BLaER1 (cell line): ENCODE results near the gene RASGRF1.

ENCODE experiments used
- H3K27ac ChIP-seq: shearing (Covaris generic); formaldehyde crosslinking; 2 replicates; pipeline ENCODE4 v1.8.1; 2022
- H3K27me3 ChIP-seq: shearing (Covaris generic); formaldehyde crosslinking; 2 replicates; pipeline ENCODE4 v1.8.1; 2022
- H3K36me3 ChIP-seq: shearing (Covaris generic); formaldehyde crosslinking; 2 replicates; pipeline ENCODE4 v1.8.1; 2022
- H3K4me1 ChIP-seq: shearing (Covaris generic); formaldehyde crosslinking; 2 replicates; pipeline ENCODE4 v1.8.1; 2022
- H3K4me2 ChIP-seq: shearing (Covaris generic); formaldehyde crosslinking; 2 replicates; pipeline ENCODE4 v1.8.1; 2022
- H3K4me3 ChIP-seq: shearing (Covaris generic); formaldehyde crosslinking; 2 replicates; pipeline ENCODE4 v1.8.1; 2022
- H3K9ac ChIP-seq: shearing (Covaris generic); formaldehyde crosslinking; 2 replicates; pipeline ENCODE4 v1.8.1; 2022
- H3K9me3 ChIP-seq: shearing (Covaris generic); formaldehyde crosslinking; 2 replicates; pipeline ENCODE4 v1.8.1; 2022
- H4K20me1 ChIP-seq: shearing (Covaris generic); formaldehyde crosslinking; 2 replicates; pipeline ENCODE4 v1.8.1; 2022
- Cebpa-rat ChIP-seq: shearing (Covaris generic); IDR thresholded peaks from 2 replicates; pipeline ENCODE4 v1.8.1; 2022

RASGRF1 gene

GRCh38 chr15:78938658-78939488, 151.7 kb downstream of the RASGRF1 start:
- Histone ChIP-seq H3K4me3 (no peak overlapping the region), H3K27ac (peak overlapping the region; percentile 60; the same call in 1 of the 2 replicates), H3K4me2 (peak overlapping the region; percentile 92), H3K9me3 (no peaks in the 10 kb centered on the region), H3K27me3 (no peaks in the 10 kb centered on the region), H3K4me1 (peaks cover 77% of the 10 kb centered on the region), H3K9ac (no peak overlapping the region), H4K20me1 (no peaks in the 10 kb centered on the region), H3K36me3 (peaks cover 22% of the 10 kb centered on the region)
- TF ChIP-seq Cebpa-rat, result no peak

GRCh38 chr15:78937132-78937739, 153.3 kb downstream of the RASGRF1 start:
- no peak for TF ChIP-seq Cebpa-rat
- Histone ChIP-seq H3K36me3 (peaks cover 36% of the 10 kb centered on the region), H3K9ac (peak overlapping the region; percentile 73), H3K4me2 (peak overlapping the region; percentile 92), H3K9me3 (no peaks in the 10 kb centered on the region), H3K4me1 (peaks cover 63% of the 10 kb centered on the region), H3K4me3 (peak overlapping the region; percentile 55), H3K27me3 (no peaks in the 10 kb centered on the region), H4K20me1 (no peaks in the 10 kb centered on the region), H3K27ac (peak overlapping the region; percentile 81)

- Histone ChIP-seq H3K4me2 (no peak overlapping the region), H3K9me3 (no peaks in the 10 kb centered on the region), H3K4me1 (peaks cover 62% of the 10 kb centered on the region), H3K27ac (0 out of 2 replicates have a peak overlapping the region, but pooled peaks have one; percentile 9), H3K4me3 (no peak overlapping the region), H4K20me1 (no peaks in the 10 kb centered on the region), H3K27me3 (no peaks in the 10 kb centered on the region), H3K36me3 (peaks cover 61% of the 10 kb centered on the region), H3K9ac (no peak overlapping the region)
- no peak for TF ChIP-seq Cebpa-rat
These were observed 155.9 kb downstream of the RASGRF1 start for GRCh38 chr15:78934655-78935023.

DNA sequence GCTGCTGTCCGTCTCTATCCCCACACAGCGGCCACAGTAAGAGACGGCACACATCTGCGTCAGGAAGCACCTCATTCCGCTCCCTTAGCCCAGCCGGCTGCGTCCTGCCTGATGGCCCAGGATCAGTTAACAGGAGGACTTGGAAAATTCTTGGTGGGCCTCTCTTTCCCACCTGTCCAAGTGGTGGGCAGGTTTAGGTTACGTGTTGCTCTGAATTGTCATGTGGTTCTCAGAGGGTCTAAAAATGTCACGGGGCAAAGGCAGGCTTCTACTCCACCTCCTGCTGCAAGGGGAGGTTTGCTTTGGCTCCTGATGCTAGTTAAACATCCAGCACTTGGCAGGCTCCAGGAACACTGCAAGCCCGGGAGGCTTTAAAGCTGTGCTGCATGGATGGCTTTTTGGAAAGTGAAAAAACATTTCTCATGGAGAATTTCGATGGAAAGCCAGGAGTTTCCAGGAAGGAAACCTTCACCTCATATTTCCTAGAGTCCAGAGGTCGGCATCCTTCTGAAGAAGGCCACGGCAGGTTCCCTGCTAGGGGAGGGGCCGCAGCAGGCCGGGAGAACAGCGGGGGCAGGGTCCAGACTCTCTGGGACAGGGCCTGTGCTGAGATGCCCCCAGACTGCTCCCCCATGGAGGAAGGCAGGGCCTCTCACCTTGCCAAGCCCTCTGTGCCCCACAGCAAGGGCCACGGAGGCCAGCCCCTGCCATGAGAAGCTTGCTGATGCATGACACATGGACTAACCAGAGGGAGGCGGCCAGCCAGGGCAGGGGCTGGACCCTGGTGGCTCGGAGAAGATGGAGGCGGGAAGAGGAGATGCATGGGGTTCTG, 156.5 kb downstream of the RASGRF1 start:
- H4K20me1 ChIP-seq, result no peaks in the 10 kb centered on the region
- peaks cover 67% of the 10 kb centered on the region for H3K36me3 ChIP-seq

GRCh38 chr15:78933187-78933822, 157.3 kb downstream of the RASGRF1 start:
- H3K36me3 ChIP-seq, result peaks cover 68% of the 10 kb centered on the region
- no peaks in the 10 kb centered on the region for H3K9me3 ChIP-seq
- no peak for TF ChIP-seq Cebpa-rat
- no peaks in the 10 kb centered on the region for H3K27me3 ChIP-seq
- H3K4me1 ChIP-seq, result peaks cover 49% of the 10 kb centered on the region
- no peak overlapping the region for H3K4me2 ChIP-seq
- H3K4me3 ChIP-seq, result no peak overlapping the region
- no peak overlapping the region for H3K9ac ChIP-seq
- no peaks in the 10 kb centered on the region for H4K20me1 ChIP-seq
- no peak overlapping the region for H3K27ac ChIP-seq

More for the DNA sequence above, 156.5 kb downstream of the RASGRF1 start:
- Histone ChIP-seq H3K27ac (0 out of 2 replicates have a peak overlapping the region, but pooled peaks have one; percentile 9), H3K4me3 (no peak overlapping the region), H3K4me1 (peaks cover 56% of the 10 kb centered on the region), H3K9me3 (no peaks in the 10 kb centered on the region), H3K4me2 (no peak overlapping the region), H3K9ac (no peak overlapping the region), H3K27me3 (no peaks in the 10 kb centered on the region)
- no peak for TF ChIP-seq Cebpa-rat

GRCh38 chr15:78932258-78932808, 158.2 kb downstream of the RASGRF1 start:
- H3K4me2 ChIP-seq, result no peak overlapping the region
- no peaks in the 10 kb centered on the region for H3K9me3 ChIP-seq
- H3K4me1 ChIP-seq, result peaks cover 39% of the 10 kb centered on the region
- TF ChIP-seq Cebpa-rat, result no peak
- H3K36me3 ChIP-seq, result peaks cover 76% of the 10 kb centered on the region
- H4K20me1 ChIP-seq, result no peaks in the 10 kb centered on the region
- no peak overlapping the region for H3K4me3 ChIP-seq
- no peak overlapping the region for H3K27ac ChIP-seq
- H3K9ac ChIP-seq, result no peak overlapping the region
- no peaks in the 10 kb centered on the region for H3K27me3 ChIP-seq

DNA sequence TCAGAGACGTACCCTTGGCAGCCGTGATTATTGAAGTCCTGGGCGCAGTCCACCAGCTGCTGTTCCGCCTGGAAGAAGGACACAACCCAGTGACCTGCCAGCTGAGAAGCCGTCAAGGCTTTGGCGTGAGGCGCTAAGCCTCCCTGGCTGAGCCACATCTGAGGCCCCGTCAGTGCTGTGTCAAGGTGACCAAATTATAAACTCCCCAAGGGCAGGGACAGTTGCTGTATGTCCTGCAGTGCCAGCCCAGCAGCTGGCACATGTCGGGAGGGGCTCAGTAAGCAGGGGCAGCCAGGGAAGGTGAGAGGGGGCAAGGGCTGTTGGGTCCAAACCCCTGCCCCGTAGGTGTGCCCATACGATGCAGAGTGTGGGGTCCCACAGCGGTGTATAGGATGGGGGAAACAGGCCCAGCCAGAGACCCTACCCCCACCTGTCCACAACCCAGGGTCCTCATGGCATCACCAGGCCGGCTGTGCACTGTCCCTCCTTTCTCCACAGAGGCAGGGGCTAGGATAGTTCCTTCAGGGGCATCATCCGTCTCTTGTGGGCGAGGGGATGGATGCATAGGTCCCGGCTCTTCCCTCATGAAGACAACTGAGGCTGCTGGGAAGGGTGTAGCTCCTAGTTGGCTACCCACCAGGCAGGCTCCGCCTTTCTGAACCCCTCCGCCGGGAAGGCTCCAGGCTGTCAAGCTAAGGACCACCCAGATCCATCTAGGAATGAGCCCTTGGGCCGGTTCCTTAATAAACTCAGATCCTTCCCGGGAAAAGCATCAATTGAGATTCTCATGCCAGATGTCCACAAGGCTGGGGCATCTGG, 158.9 kb downstream of the RASGRF1 start:
- Histone ChIP-seq H3K27ac (peak overlapping the region; percentile 30; the same call in 1 of the 2 replicates), H3K9me3 (no peaks in the 10 kb centered on the region), H3K27me3 (no peaks in the 10 kb centered on the region), H3K4me2 (no peak overlapping the region), H4K20me1 (no peaks in the 10 kb centered on the region), H3K4me1 (peaks cover 32% of the 10 kb centered on the region), H3K36me3 (peaks cover 83% of the 10 kb centered on the region), H3K4me3 (no peak overlapping the region), H3K9ac (no peak overlapping the region)
- no peak for TF ChIP-seq Cebpa-rat

DNA sequence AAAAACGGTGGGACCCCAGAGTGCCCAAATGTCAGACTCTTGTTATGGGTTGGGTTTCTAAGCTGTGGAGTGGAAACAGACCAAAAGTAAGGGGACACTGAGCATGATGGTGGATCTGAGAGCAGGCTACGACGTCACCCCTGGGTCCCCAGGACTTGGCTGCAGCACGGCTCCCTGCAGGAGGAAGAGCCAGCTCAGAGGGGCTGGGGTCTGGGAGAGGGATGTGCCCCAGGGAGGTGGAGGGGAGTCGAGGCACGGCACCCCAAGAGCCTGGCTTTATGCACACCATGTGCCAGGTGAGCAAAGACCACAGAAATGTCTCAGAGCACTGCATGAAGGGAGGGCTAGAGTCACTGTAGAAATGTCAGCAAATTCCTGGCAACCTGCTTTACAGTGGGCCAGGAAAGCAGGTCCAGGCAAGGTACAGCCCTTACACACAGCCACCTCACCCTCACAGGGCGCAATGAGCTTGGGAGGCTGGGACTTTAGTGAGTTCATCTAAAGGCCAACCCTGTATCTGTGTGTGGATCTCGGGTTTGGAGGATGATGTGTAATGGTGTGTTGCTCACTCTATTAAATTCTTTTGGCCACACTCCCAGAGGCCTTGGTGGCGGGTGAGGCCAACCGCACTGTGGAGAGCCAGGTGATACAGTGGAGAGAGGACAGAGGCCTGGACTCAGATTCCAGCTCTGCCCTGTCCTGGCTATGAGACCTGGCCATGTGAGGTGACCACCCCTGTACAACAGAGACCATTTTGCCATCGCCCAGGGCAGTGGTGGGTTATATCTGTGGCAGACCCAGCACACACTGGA, 159.8 kb downstream of the RASGRF1 start:
- no peak for TF ChIP-seq Cebpa-rat
- H3K9me3 ChIP-seq, result no peaks in the 10 kb centered on the region
- H3K27me3 ChIP-seq, result no peaks in the 10 kb centered on the region
- no peak overlapping the region for H3K4me2 ChIP-seq
- peaks cover 89% of the 10 kb centered on the region for H3K36me3 ChIP-seq
- H3K27ac ChIP-seq, result peak overlapping the region; percentile 30; the same call in 1 of the 2 replicates
- peaks cover 24% of the 10 kb centered on the region for H3K4me1 ChIP-seq
- H3K9ac ChIP-seq, result no peak overlapping the region
- no peak overlapping the region for H3K4me3 ChIP-seq
- H4K20me1 ChIP-seq, result 0 out of 2 replicates have a peak, but pooled peaks cover 5% of the 10 kb centered on the region
